T-helper 2 cell treated with Interferon-gamma antibody and Interleukin-4, amounts not matched to agents 5 μg/mL and 100 μg/mL, for 36 hours (primary cell): ENCODE results near the gene HNRNPA1L2.
"Not testable (repeated sequence)": the region's sequence is repeated elsewhere in the genome, so short reads cannot be mapped to it uniquely, and the experiment has no call there.

Source experiments
- DNase-seq: peaks from one replicate; pipeline ENCODE4 v3.0.0; 2021; ENCODE audit warnings: low spot score
- H3K27ac Mint-ChIP-seq: one replicate; pipeline ENCODE4 v1.8.0; 2021; ENCODE audit warnings: mild to moderate bottlenecking, mixed read lengths
- H3K27me3 Mint-ChIP-seq: one replicate; pipeline ENCODE4 v1.8.0; 2021; ENCODE audit warnings: low read depth, mixed read lengths
- H3K36me3 Mint-ChIP-seq: one replicate; pipeline ENCODE4 v1.8.0; 2021; ENCODE audit warnings: low read depth, mixed read lengths
- H3K4me1 Mint-ChIP-seq: one replicate; pipeline ENCODE4 v1.8.0; 2021; ENCODE audit warnings: low read depth, mixed read lengths
- H3K4me3 Mint-ChIP-seq: one replicate; pipeline ENCODE4 v1.8.0; 2022; ENCODE audit warnings: mild to moderate bottlenecking, moderate library complexity, mixed read lengths
- H3K9me3 Mint-ChIP-seq: one replicate; pipeline ENCODE4 v1.8.0; 2021; ENCODE audit warnings: mixed read lengths

HNRNPA1L2 gene

GRCh38 chr13:52615134-52615801, 27.0 kb upstream of the HNRNPA1L2 start:
- DNase-seq, result no peak
- Mint-ChIP-seq H3K9me3 (no peaks in the 10 kb centered on the region), H3K36me3 (no peaks in the 10 kb centered on the region), H3K4me1 (peaks cover 18% of the 10 kb centered on the region), H3K27ac (no peak overlapping the region), H3K27me3 (peaks cover 16% of the 10 kb centered on the region), H3K4me3 (peak overlapping the region; percentile 48)

DNA sequence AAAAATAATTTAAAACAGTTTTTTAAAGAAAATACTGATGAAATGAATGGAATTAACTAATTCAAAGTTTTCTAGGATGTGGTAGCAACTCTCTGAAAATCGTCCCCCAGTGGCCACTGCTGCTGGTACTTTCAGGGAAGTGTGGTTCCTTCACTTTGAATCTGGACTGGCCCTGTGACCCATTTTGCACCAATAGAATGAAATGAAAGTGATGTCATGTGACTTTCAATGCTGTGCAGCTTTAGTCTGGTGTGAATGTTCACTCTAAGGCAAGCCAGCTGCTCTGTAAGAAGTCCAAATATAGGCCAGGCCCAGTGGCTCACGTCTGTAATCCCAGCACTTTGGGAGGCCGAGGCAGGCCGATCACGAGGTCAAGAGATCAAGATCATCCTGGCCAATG, 26.4 kb upstream of the HNRNPA1L2 start:
- peaks cover 16% of the 10 kb centered on the region for H3K27me3 Mint-ChIP-seq
- peak overlapping the region; percentile 95 for H3K27ac Mint-ChIP-seq
- no peaks in the 10 kb centered on the region for H3K36me3 Mint-ChIP-seq
- peak overlapping the region; percentile 99 for H3K4me3 Mint-ChIP-seq
- DNase-seq, result no peak
- peaks cover 18% of the 10 kb centered on the region for H3K4me1 Mint-ChIP-seq
- no peaks in the 10 kb centered on the region for H3K9me3 Mint-ChIP-seq

DNA sequence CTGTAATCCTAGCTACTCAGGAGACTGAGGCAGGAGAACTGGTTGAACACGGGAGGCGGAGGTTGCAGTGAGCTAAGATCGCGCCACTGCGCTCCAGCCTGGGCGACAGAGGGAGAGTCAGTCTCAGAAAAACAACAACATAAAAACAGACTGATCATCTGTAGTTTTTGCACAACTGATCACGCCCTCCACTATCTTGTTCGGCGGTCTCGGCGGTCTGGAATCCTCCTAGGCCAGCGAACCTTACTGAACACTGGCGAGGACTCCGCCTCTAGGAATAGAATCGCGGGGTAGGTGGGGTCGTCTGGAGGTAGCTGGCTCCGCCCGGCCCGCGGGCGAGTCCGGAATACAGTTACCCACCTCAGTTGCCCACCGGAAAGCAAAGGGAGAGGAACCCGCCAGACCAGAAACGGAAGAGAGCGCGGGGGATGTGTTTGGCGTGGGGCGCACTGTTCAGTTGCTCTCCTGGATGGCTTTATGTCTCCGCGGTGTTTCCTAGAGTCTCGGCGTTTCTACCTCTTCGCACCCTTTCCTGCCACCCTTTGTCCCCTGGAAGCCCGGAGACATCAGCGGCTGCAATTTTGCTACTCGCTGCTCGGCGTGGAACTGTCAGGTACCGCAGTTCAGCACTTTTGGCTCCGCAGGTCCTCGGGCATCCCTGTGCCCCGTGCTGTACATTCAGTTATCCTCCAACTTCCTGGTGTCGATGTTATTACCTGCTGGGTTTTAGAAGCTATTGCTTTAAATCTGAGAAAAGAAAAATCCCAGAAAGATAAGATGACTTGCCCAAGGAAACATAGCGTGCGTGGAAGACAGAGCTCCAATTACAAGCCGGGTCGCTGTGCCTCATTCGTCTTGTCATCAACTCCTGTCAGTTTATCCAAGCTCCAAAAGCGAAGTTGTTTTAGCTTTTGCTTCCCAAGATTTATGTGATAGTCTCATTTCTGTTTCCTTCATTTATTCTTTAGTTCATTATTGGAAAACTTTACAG, 24.9 kb upstream of the HNRNPA1L2 start:
- Mint-ChIP-seq H3K9me3 (no peaks in the 10 kb centered on the region), H3K4me3 (peak overlapping the region; percentile 99), H3K36me3 (peaks cover 7% of the 10 kb centered on the region), H3K27me3 (peaks cover 9% of the 10 kb centered on the region), H3K4me1 (peaks cover 20% of the 10 kb centered on the region), H3K27ac (peak overlapping the region; percentile 95)
- DNase-seq, result peak; percentile 81

DNA sequence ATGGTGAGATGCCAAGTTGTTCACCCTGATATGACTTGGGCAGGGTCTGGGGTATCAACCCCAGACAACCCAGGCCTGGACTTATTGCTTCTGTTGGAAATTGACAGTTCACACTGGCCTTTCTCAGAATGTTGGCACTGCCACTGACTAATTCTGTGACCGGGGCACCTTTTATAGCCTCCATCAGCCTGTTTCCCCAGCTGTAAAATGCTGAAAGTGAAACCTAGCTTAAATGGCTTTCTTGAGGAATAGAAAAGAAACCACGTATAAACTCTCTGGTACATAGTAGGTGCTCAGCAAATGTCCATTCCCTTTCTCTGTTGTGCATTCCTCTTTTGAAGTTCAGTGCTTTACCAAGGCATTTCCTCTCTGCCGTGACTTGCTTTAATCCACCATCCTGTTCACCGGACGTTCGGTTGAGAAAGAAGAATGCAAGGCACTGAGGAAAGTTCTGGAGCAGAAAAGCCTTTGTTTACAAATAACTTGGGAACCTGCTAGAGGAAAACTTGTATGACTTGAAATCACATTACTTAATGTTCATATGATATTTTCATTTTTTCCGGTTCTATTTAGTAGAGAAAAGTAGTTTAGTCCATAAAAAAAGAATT, 11.0 kb upstream of the HNRNPA1L2 start:
- not testable (repeated sequence) for H3K27me3 Mint-ChIP-seq, H3K9me3 Mint-ChIP-seq, H3K4me1 Mint-ChIP-seq, H3K27ac Mint-ChIP-seq, H3K4me3 Mint-ChIP-seq, DNase-seq
- peaks cover 19% of the 10 kb centered on the region for H3K36me3 Mint-ChIP-seq

DNA sequence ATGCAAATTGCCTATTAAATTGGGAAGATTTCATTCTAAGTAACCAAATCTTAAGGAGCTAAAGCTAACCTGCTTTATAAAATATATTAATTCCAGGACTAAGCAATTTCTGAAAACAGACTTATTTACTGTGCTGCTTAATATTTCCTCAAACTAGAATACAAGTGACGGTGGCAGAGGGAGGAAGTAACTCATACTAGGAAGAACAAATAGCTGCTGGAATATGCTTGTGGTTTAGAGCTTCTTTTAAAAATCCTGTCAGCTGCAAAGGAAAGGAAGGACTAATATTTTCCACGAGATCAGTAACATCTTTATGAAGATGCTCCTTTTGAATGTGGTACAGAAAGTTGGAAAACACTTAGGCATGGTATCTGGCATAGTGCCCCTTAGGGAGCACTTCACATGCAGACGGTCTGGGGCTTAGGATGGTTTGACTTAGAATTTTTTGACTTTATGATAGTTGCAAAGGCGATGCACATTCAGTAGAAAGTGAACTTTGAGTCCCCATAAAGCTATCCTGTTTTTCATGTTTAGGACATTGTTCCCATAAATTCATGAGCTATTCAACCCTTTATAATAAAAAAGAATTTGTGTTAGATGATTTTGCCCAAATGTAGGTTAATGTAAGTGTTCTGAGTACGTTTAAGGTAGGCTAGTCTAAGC, 3.4 kb upstream of the HNRNPA1L2 start:
- Mint-ChIP-seq H3K4me3 (no peak overlapping the region), H3K4me1 (no peaks in the 10 kb centered on the region), H3K36me3 (peaks cover 36% of the 10 kb centered on the region), H3K9me3 (no peaks in the 10 kb centered on the region), H3K27ac (no peak overlapping the region), H3K27me3 (no peaks in the 10 kb centered on the region)
- no peak for DNase-seq

GRCh38 chr13:52644108-52644507, 1.9 kb downstream of the HNRNPA1L2 start:
- Mint-ChIP-seq H3K4me3 (no peak overlapping the region), H3K36me3 (peaks cover 34% of the 10 kb centered on the region), H3K27me3 (no peaks in the 10 kb centered on the region), H3K9me3 (no peaks in the 10 kb centered on the region), H3K4me1 (peaks cover 1% of the 10 kb centered on the region), H3K27ac (no peak overlapping the region)
- no peak for DNase-seq

DNA sequence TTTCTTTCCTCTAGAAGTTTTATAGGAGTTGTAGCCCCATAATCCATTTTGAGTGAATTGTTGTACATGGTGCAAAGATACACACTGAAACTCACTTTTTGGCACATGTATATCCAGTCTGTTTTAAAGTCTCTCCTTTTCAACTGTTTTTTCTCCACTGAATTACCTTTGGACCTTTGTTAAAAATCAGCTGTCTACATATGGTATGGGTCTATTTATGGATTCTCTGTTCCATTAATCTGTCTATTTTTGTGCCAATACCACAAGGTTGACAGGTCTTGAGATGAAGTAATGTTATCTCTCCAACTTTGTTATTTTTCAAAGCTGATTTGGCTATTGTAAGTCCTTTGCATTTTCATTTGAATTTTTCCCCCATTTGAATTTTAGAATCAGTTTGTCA, 4.7 kb downstream of the HNRNPA1L2 start:
- peaks cover 10% of the 10 kb centered on the region for H3K4me1 Mint-ChIP-seq
- H3K9me3 Mint-ChIP-seq, result no peaks in the 10 kb centered on the region
- no peak overlapping the region for H3K27ac Mint-ChIP-seq
- no peak for DNase-seq
- H3K27me3 Mint-ChIP-seq, result no peaks in the 10 kb centered on the region
- no peak overlapping the region for H3K4me3 Mint-ChIP-seq
- H3K36me3 Mint-ChIP-seq, result peaks cover 28% of the 10 kb centered on the region

DNA sequence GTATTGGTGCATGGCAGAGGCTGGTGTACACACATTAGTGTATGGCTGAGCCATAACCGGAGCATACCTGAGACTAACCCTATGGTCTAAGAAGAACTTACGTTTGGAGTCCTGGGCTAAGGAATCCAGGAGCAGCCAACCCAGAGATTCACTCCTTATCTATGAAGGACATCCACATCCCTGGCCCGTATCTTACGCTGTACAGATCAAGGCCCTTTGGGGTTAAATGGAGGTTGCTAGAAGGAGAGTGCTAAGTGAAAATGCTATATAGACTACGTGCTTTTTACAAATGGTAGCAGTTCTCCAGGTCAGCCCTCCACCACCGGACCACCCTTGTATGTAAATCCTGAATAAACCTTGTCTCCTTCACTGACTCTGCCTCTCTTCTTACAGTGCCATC, 8.5 kb downstream of the HNRNPA1L2 start:
- Mint-ChIP-seq H3K9me3 (no peaks in the 10 kb centered on the region), H3K27me3 (no peaks in the 10 kb centered on the region), H3K36me3 (peaks cover 16% of the 10 kb centered on the region), H3K4me1 (peaks cover 17% of the 10 kb centered on the region), H3K4me3 (no peak overlapping the region), H3K27ac (peak overlapping the region; percentile 55)
- DNase-seq, result no peak

DNA sequence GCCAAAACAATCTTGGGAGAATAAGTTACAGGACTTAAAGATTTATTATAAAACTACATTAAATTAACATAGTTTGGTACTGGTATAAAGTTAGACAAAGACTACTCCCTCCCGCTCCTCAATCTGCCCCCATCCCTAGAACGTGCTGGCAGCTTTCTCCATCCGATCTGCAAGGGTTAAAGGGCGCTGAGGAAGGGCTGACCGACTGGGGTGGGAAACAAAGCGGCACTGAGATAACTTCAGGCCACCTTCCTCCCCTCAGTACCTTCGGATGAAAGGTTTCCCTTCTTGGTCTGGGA, 9.6 kb downstream of the HNRNPA1L2 start:
- no peak for DNase-seq
- Mint-ChIP-seq H3K36me3 (peaks cover 16% of the 10 kb centered on the region), H3K4me3 (no peak overlapping the region), H3K27ac (no peak overlapping the region), H3K9me3 (no peaks in the 10 kb centered on the region), H3K4me1 (peaks cover 16% of the 10 kb centered on the region), H3K27me3 (no peaks in the 10 kb centered on the region)

DNA sequence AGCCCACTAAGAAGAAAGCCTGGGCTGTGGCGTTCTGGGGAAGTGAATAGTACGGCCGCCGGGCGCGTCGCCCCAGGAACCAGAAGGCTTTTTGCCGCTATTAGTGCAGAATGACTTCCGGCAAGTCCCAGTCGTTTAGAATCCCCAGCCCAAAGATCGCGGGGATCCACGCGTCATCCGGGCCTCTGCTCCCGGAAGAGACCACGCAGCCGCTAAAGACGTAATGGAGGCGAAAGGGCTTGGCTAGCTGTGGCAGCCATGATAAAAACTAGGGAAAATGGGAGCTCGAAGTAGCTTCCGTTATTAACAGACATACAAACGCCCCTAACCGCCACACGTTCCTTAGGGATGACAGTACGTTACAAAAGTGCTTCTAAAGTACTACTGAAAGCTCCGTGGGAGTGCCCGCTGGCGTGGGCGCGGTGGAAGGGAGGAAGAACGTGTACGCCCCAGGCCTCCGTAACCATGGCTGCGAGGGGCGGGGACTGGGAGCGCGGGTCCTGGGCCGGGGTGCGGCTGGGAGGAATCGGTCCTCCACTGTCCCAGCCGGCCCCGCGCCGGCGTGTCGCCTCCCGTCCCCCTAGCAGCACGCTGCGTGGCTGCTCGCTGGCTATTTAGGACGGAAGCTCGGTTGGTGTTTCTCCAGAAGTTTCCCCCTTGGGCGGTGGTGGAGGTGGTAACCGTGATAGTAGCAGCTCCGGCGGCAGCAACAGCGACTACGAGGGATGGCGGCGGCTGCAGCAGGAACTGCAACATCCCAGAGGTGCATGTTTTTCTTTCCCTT, 10.2 kb downstream of the HNRNPA1L2 start, which contains the start of gene SUGT1:
Gene SUGT1 (plus strand): TSS at position 641 of the 784 bp plus-strand sequence. CDS start 85 bp downstream, at position 726.
- Mint-ChIP-seq H3K4me1 (peaks cover 16% of the 10 kb centered on the region), H3K36me3 (peaks cover 16% of the 10 kb centered on the region), H3K27me3 (no peaks in the 10 kb centered on the region), H3K9me3 (no peaks in the 10 kb centered on the region), H3K4me3 (no peak within 1 kb of the TSS), H3K27ac (no peak within 1 kb of the TSS)
- peak; percentile 96 for DNase-seq

DNA sequence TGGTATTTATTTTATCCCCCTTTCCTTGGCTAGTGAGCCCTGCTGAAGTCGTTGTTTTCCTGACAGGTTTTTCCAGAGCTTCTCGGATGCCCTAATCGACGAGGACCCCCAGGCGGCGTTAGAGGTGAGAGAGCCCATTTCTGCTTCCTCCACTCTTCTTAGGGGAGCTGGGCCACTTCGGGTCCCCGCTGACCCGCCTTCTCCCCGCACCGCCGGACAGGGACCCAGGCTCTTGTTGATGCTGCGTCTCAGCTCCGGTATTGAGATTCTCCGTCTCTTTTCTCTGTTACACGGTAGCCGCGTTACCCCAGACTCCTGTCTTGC, 10.7 kb downstream of the HNRNPA1L2 start:
- no peak for DNase-seq
- Mint-ChIP-seq H3K27ac (no peak overlapping the region), H3K27me3 (no peaks in the 10 kb centered on the region), H3K9me3 (no peaks in the 10 kb centered on the region), H3K36me3 (peaks cover 16% of the 10 kb centered on the region), H3K4me3 (no peak overlapping the region), H3K4me1 (peaks cover 16% of the 10 kb centered on the region)

GRCh38 chr13:52659340-52659739, 17.1 kb downstream of the HNRNPA1L2 start:
- DNase-seq, result no peak
- no peak overlapping the region for H3K4me3 Mint-ChIP-seq
- no peaks in the 10 kb centered on the region for H3K27me3 Mint-ChIP-seq
- H3K9me3 Mint-ChIP-seq, result no peaks in the 10 kb centered on the region
- H3K4me1 Mint-ChIP-seq, result peaks cover 8% of the 10 kb centered on the region
- H3K27ac Mint-ChIP-seq, result no peak overlapping the region
- H3K36me3 Mint-ChIP-seq, result peaks cover 26% of the 10 kb centered on the region

DNA sequence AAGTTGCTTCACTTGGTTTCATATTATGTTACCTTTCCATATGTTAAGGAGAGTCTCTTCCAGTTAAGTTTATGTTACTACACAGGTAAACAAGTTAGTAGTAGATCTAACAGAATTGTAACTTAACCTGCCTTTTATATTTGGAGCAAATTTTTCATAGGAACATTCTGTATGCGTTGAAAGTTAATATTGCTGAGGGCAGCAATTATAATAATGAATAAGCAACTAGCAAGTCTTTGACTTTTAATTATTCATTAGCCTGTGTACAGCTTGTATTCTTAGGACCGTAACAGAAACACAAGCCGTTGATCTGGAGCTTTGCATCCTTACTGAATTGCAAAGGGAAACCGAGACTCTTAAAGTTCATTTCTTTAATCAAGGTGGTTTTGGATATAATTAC, 22.0 kb downstream of the HNRNPA1L2 start:
- H3K27me3 Mint-ChIP-seq, result no peaks in the 10 kb centered on the region
- H3K27ac Mint-ChIP-seq, result no peak overlapping the region
- DNase-seq, result no peak
- H3K9me3 Mint-ChIP-seq, result no peaks in the 10 kb centered on the region
- H3K4me1 Mint-ChIP-seq, result peaks cover 3% of the 10 kb centered on the region
- H3K4me3 Mint-ChIP-seq, result no peak overlapping the region
- peaks cover 50% of the 10 kb centered on the region for H3K36me3 Mint-ChIP-seq
